Smooth muscle cell (in vitro differentiated cells): ENCODE data around the gene PLA2G2D. TPM values are rescaled to one million over a fixed set of nuclear protein-coding genes. Genes with fewer than 3 reads are reported as not detected.
A peak's percentile ranks its signal among the peaks of the same experiment; 100 is the strongest.

ENCODE experiments used
- DNase-seq: peaks from one replicate; lab custom pipeline; 2025; ENCODE audit not compliant: unreplicated experiment; lab: John Stamatoyannopoulos, UW
- H2AFZ ChIP-seq: fragments of 200-600 bp; sonication (generic); 2 replicates; pipeline ENCODE4 v1.6.0; 2016; ENCODE audit warnings: antibody characterized with exemption, low read depth, mild to moderate bottlenecking
- H3F3A ChIP-seq: fragments of 200-600 bp; sonication (generic); 2 replicates; pipeline ENCODE4 v1.6.0; 2017; ENCODE audit warnings: antibody characterized with exemption, low read depth
- H3K27ac ChIP-seq: fragments of 200-600 bp; sonication (generic); 2 replicates; pipeline ENCODE4 v1.5.1; 2016; ENCODE audit warnings: low read depth, mild to moderate bottlenecking
- H3K27me3 ChIP-seq: fragments of 200-600 bp; sonication (generic); 2 replicates; pipeline ENCODE4 v1.6.1; 2016; ENCODE audit warnings: low read depth, mild to moderate bottlenecking
- H3K36me3 ChIP-seq: fragments of 200-600 bp; sonication (generic); 2 replicates; pipeline ENCODE4 v1.5.1; 2016; ENCODE audit warnings: low read depth
- H3K4me1 ChIP-seq: fragments of 200-600 bp; sonication (generic); 2 replicates; pipeline ENCODE4 v1.5.1; 2016; ENCODE audit warnings: low read depth
- H3K4me2 ChIP-seq: fragments of 200-600 bp; sonication (generic); 2 replicates; pipeline ENCODE4 v1.6.0; 2016; ENCODE audit warnings: mild to moderate bottlenecking
- H3K4me3 ChIP-seq: fragments of 200-600 bp; sonication (generic); 2 replicates; pipeline ENCODE4 v1.5.1; 2016; ENCODE audit warnings: mild to moderate bottlenecking
- H3K79me2 ChIP-seq: fragments of 200-600 bp; sonication (generic); 2 replicates; pipeline ENCODE4 v1.6.0; 2016; ENCODE audit warnings: low read depth, mild to moderate bottlenecking
- H3K9ac ChIP-seq: fragments of 200-600 bp; sonication (generic); 2 replicates; pipeline ENCODE4 v1.6.0; 2016; ENCODE audit warnings: low read depth
- H3K9me3 ChIP-seq: fragments of 200-600 bp; sonication (generic); replicated peaks from 2 replicates; pipeline ENCODE4 v1.5.1; 2016; ENCODE audit warnings: low read depth
- H4K20me1 ChIP-seq: fragments of 200-600 bp; sonication (generic); 2 replicates; pipeline ENCODE4 v1.6.0; 2016; ENCODE audit warnings: low read depth
- WGBS: methylation state at CpG from one replicate; pipeline ENCODE4 v1.1.7; 2016; ENCODE audit warnings: low lambda C conversion rate; 5-methylcytosine and 5-hydroxymethylcytosine counted together
- polyA plus RNA-seq: library from polyadenylated mRNA; unstranded; fragments of >200 nt; fragmentation: Nextera tagmentation; extraction: Ambion mirVana; gene quantifications from 2 replicates; pipeline ENCODE4 v1.2.1, GENCODE V29; 2016
- total RNA-seq: library from RNA; depleted of rRNA; stranded (reverse); fragments of >200 nt; gene quantifications from 2 replicates; pipeline ENCODE4 v1.2.3, GENCODE V29; 2014
- TF ChIP-seq, protein P1 (sequence below): fragments of 200-600 bp; sonication (generic); IDR thresholded peaks from 2 replicates; pipeline ENCODE4 v1.5.1; 2017; ENCODE audit warnings: borderline replicate concordance, mild to moderate bottlenecking, antibody characterized with exemption; ENCODE audit not compliant: insufficient read depth, poor library complexity, severe bottlenecking

Gene PLA2G2D
- total and polyA plus RNA-seq, 2 experiments from 2014 or later: not detected

DNA sequence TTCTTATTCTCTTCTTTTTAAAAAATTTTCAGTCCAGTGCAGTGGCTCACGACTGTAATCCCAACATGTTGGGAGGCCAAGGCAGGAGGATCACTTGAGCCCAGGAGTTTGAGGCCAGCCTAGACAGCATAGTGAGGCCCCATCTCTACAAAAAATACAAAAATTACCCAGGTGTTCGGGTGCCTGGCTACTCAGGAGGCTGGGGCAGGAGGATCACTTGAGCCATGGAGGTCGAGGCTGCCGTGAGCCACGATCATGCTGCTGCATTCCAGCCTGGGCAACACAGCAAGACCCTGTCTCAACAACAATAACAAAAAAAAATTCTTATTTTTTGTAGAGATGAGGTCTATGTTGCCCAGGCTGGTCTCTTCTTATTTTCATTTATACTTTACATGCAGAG is 7.9 kb downstream of the PLA2G2D start:
- Histone ChIP-seq H3K36me3 (no peaks in the 10 kb centered on the region), H3K79me2 (no peaks in the 10 kb centered on the region), H3K4me3 (no peak overlapping the region), H3K4me2 (no peak overlapping the region), H3K9ac (no peak overlapping the region), H3K27ac (no peak overlapping the region), H3K27me3 (no peaks in the 10 kb centered on the region), H3K9me3 (no peaks in the 10 kb centered on the region), H3F3A (no peaks in the 10 kb centered on the region), H3K4me1 (no peaks in the 10 kb centered on the region), H4K20me1 (no peaks in the 10 kb centered on the region), H2AFZ (no peak overlapping the region)
- no peak for DNase-seq
- 93% methylated on average over 5 of the region's 5 CpGs for WGBS
- TF ChIP-seq, protein P1, sequence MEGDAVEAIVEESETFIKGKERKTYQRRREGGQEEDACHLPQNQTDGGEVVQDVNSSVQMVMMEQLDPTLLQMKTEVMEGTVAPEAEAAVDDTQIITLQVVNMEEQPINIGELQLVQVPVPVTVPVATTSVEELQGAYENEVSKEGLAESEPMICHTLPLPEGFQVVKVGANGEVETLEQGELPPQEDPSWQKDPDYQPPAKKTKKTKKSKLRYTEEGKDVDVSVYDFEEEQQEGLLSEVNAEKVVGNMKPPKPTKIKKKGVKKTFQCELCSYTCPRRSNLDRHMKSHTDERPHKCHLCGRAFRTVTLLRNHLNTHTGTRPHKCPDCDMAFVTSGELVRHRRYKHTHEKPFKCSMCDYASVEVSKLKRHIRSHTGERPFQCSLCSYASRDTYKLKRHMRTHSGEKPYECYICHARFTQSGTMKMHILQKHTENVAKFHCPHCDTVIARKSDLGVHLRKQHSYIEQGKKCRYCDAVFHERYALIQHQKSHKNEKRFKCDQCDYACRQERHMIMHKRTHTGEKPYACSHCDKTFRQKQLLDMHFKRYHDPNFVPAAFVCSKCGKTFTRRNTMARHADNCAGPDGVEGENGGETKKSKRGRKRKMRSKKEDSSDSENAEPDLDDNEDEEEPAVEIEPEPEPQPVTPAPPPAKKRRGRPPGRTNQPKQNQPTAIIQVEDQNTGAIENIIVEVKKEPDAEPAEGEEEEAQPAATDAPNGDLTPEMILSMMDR: no peak

DNA sequence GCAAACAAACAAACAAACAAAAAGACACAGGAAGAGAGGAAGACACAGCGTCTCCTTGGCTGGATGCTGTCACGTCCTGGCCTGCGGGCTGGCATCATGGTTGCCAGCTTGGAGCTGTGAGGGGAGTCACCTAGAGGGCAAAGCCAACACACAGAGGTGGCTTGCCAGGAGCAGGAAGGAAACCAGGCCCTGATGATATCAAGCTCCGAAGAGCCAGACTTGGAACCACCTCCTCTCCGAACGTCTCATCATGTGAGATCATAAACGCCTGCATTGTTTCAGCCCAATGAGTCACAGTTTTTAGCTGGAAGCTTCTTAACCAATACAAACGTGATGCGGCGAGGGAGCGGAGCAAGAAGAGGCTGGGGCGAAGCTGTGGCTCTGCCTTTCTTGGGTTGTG is 8.7 kb downstream of the PLA2G2D start:
- no peaks in the 10 kb centered on the region for H3K36me3 ChIP-seq
- H3K4me3 ChIP-seq: no peak overlapping the region
- no peaks in the 10 kb centered on the region for H3K27me3 ChIP-seq
- no peaks in the 10 kb centered on the region for H3K79me2 ChIP-seq
- H3K4me2 ChIP-seq: no peak overlapping the region
- no peaks in the 10 kb centered on the region for H4K20me1 ChIP-seq
- H3K9ac ChIP-seq: no peak overlapping the region
- TF ChIP-seq, protein P1: no peak
- DNase-seq: no peak
- no peaks in the 10 kb centered on the region for H3F3A ChIP-seq
- peak overlapping the region; percentile 25 for H3K27ac ChIP-seq
- no peaks in the 10 kb centered on the region for H3K9me3 ChIP-seq
- WGBS: 46% methylated on average over 12 of the region's 12 CpGs
- H2AFZ ChIP-seq: no peak overlapping the region
- no peaks in the 10 kb centered on the region for H3K4me1 ChIP-seq

DNA sequence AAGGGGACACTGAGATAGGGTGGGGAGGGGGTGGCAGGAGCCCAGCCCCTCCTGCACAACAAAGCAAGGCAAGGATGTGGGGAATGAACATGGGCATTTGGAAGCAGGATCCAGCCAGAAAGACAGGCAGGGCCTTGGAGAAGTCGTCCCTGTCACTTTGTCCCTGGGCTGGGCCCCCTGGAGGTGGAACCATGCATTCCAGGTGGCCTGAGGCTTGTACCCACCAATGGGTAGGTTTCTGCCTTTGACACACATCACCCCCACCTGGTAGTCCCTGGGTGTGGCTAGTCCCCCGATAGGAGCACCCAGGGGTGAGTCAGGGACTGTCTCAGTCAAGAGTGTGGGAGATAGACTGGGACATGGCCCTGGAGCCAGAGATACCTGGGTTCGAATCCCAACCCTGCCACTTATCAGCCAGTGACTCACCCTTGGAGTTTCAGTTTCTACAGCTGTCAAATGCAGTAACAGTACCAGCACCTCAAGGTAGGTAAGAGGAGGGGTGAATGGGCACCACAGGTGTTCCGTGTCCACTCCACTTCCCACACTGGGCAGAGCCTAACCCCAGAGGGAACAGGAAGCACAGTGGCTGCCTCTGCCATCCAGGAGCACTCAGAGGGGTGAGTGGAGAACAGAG is 10.0 kb downstream of the PLA2G2D start:
- WGBS: 78% methylated on average over 4 of the region's 4 CpGs

More for the DNA sequence above, 10.0 kb downstream of the PLA2G2D start:
- no peaks in the 10 kb centered on the region for H3K79me2 ChIP-seq
- H3K4me2 ChIP-seq: no peak overlapping the region
- no peaks in the 10 kb centered on the region for H3K27me3 ChIP-seq
- no peaks in the 10 kb centered on the region for H3K36me3 ChIP-seq
- H3K9me3 ChIP-seq: no peaks in the 10 kb centered on the region
- H4K20me1 ChIP-seq: no peaks in the 10 kb centered on the region
- no peaks in the 10 kb centered on the region for H3F3A ChIP-seq
- TF ChIP-seq, protein P1: no peak
- no peak overlapping the region for H3K27ac ChIP-seq
- H3K9ac ChIP-seq: no peak overlapping the region
- H3K4me1 ChIP-seq: no peaks in the 10 kb centered on the region
- no peak overlapping the region for H3K4me3 ChIP-seq
- no peak for DNase-seq
- no peak overlapping the region for H2AFZ ChIP-seq
